HepG2 (cell line): Measurements from ENCODE around the gene PSMD1. TPM values are rescaled to one million over a fixed set of nuclear protein-coding genes. Genes with fewer than 3 reads are reported as not detected.

Source experiments
- BRF2 ChIP-seq: sonication (generic); formaldehyde crosslinking; IDR thresholded peaks from 2 replicates; pipeline ENCODE4 v1.8.1; 2022; ENCODE audit warnings: mild to moderate bottlenecking, missing genetic modification reagents
- MBNL3 ChIP-seq: fragments of 250-450 bp; sonication (Bioruptor Pico); conservative IDR thresholded peaks from 2 replicates; pipeline ENCODE4 v1.8.0; 2022; ENCODE audit warnings: mild to moderate bottlenecking, inconsistent platforms
- MIER2 ChIP-seq: IDR thresholded peaks from 2 replicates; pipeline ENCODE4 v1.6.1; 2016; ENCODE audit warnings: missing biosample characterization, missing genetic modification reagents
- PCBP1 ChIP-seq: fragments of 200-400 bp; formaldehyde crosslinking; IDR thresholded peaks from 2 replicates; pipeline ENCODE4 v1.6.1; 2017; ENCODE audit warnings: mild to moderate bottlenecking, low read depth, low read length, borderline replicate concordance
- POLR2G ChIP-seq: fragments of 200-400 bp; formaldehyde crosslinking; IDR thresholded peaks from 2 replicates; pipeline ENCODE4 v1.6.1; 2018; ENCODE audit warnings: mild to moderate bottlenecking, low read depth, low read length, moderate library complexity
- SOX13 ChIP-seq, 3 experiments: fragments of 450-650 bp in 1 of 3; sonication (generic) in 1 of 3; formaldehyde crosslinking in 1 of 3; IDR thresholded peaks in 2 of 3; conservative IDR thresholded peaks in 1 of 3; 2 replicates each; pipeline versions ENCODE4 v1.5.0 to v1.6.1; 2016 to 2020; ENCODE audit warnings: antibody characterized with exemption in 1 of 3, mild to moderate bottlenecking in 1 of 3, missing compliant biosample characterization in 1 of 3, missing genetic modification reagents in 1 of 3, moderate library complexity in 1 of 3
- YEATS4 ChIP-seq: sonication (generic); formaldehyde crosslinking; IDR thresholded peaks from 2 replicates; pipeline ENCODE4 v1.4.0; 2020; ENCODE audit warnings: missing genetic modification reagents, borderline replicate concordance
- ZBTB33 ChIP-seq: sonication (generic); formaldehyde crosslinking; IDR thresholded peaks from 2 replicates; pipeline ENCODE4 v1.4.0; 2020; ENCODE audit warnings: missing genetic modification reagents
- ZFP41 ChIP-seq: sonication (generic); formaldehyde crosslinking; IDR thresholded peaks from 2 replicates; pipeline ENCODE4 v1.4.0; 2020; ENCODE audit warnings: mild to moderate bottlenecking, missing genetic modification reagents, borderline replicate concordance
- ZFP82 ChIP-seq: sonication (generic); formaldehyde crosslinking; IDR thresholded peaks from 2 replicates; pipeline ENCODE4 v1.5.1; 2020; ENCODE audit warnings: mild to moderate bottlenecking, missing genetic modification reagents, borderline replicate concordance
- ZFP90 ChIP-seq: sonication (generic); formaldehyde crosslinking; IDR thresholded peaks from 2 replicates; pipeline ENCODE4 v1.8.0; 2022; ENCODE audit warnings: missing genetic modification reagents, mild to moderate bottlenecking, inconsistent platforms, borderline replicate concordance
- ZNF317 ChIP-seq: sonication (generic); formaldehyde crosslinking; IDR thresholded peaks from 2 replicates; pipeline ENCODE4 v1.5.0; 2020; ENCODE audit warnings: mild to moderate bottlenecking, missing genetic modification reagents
- ZNF362 ChIP-seq: sonication (generic); formaldehyde crosslinking; IDR thresholded peaks from 2 replicates; pipeline ENCODE4 v1.4.0; 2020; ENCODE audit warnings: missing genetic modification reagents, mild to moderate bottlenecking, borderline replicate concordance
- ZNF83 ChIP-seq: sonication (generic); formaldehyde crosslinking; IDR thresholded peaks from 2 replicates; pipeline ENCODE4 v1.4.0; 2020; ENCODE audit warnings: missing genetic modification reagents, mild to moderate bottlenecking, borderline replicate concordance
- polyA plus RNA-seq, 8 experiments: library from polyadenylated mRNA; depleted of rRNA in 3 of 8; stranded (reverse) in 7 of 8; unstranded in 1 of 8; fragments of >200 nt; fragmentation: Illumina TruSeq in 4 of 8; extraction: Trizol in 4 of 8; gene quantifications; 2 replicates each; pipeline versions ENCODE4 v1.2.1 to v1.2.3, GENCODE V29; 2011 to 2016; ENCODE audit warnings: low read depth in 4 of 8, missing spikeins in 1 of 8, mixed read lengths in 1 of 8; ENCODE audit not compliant: insufficient read depth in 1 of 8
- total RNA-seq, 5 experiments: library from RNA; depleted of rRNA; stranded (reverse); fragments of >200 nt; fragmentation: Illumina TruSeq; extraction: Trizol; gene quantifications; 2 replicates each; pipeline ENCODE4 v1.2.3, GENCODE V29; 2016; ENCODE audit warnings: low read depth in 1 of 5
- TF ChIP-seq, protein P1 (sequence below): sonication (generic); formaldehyde crosslinking; IDR thresholded peaks from 2 replicates; pipeline ENCODE4 v1.9.0; 2021; ENCODE audit warnings: missing genetic modification reagents, mild to moderate bottlenecking, borderline replicate concordance
- TF ChIP-seq, protein P2 (sequence below): sonication (generic); formaldehyde crosslinking; IDR thresholded peaks from 2 replicates; pipeline ENCODE4 v1.8.0; 2022; ENCODE audit warnings: mild to moderate bottlenecking, missing genetic modification reagents; ENCODE audit not compliant: insufficient replicate concordance
- TF ChIP-seq, protein P3 (sequence below): sonication (generic); formaldehyde crosslinking; IDR thresholded peaks from 2 replicates; pipeline ENCODE4 v1.4.0; 2020; ENCODE audit warnings: low read depth, mild to moderate bottlenecking, missing genetic modification reagents
- TF ChIP-seq, protein P4 (sequence below): IDR thresholded peaks from 2 replicates; pipeline ENCODE4 v1.6.1; 2016

Gene PSMD1
- total and polyA plus RNA-seq, 2 of the 13 experiments (the other 11 are each of a cell fraction or from before 2014, with no cell fraction given): 136 to 191 TPM

DNA sequence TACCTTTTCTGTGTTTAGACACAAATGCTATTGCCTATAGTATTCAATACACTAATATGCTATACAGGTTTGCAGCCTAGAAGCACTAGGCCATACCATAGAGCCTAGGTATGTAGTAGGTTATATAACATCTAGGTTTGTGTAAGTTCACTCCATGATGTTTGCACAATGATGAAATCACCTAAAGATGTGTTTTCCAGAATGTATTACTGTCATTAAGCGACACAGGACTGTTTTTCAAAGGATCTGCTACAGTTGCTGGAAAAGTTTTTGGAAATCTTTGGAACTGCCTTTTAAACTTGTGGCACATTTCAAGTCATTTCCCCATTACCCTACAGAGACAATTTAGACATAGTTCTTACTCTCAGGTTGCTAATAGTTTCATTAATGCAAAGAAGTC lies 9.3 kb downstream of the PSMD1 start (continued):
- TF ChIP-seq SOX13 (IDR thresholded peaks at IDR 0.05) (no peak), SOX13 (CRISPR knock-in tag; conservative IDR thresholded peaks at IDR 0.05 in 1 of 2, IDR thresholded peaks at IDR 0.05 in 1 of 2) (peak in 1 of 2 experiments; percentile 63; a peak in 1 of 4 replicates), ZNF83 (CRISPR knock-in tag) (no peak), BRF2 (CRISPR knock-in tag) (no peak), YEATS4 (CRISPR knock-in tag) (no peak), ZFP90 (CRISPR knock-in tag) (no peak), POLR2G (no peak), ZNF317 (no peak), MIER2 (CRISPR knock-in tag) (0 out of 2 replicates have a peak, but pooled peaks have one; percentile 40), PCBP1 (no peak), MBNL3 (no peak), ZFP41 (no peak), ZFP82 (CRISPR knock-in tag) (no peak), ZNF362 (CRISPR knock-in tag) (no peak), ZBTB33 (CRISPR knock-in tag) (no peak)
- TF ChIP-seq, protein P1, sequence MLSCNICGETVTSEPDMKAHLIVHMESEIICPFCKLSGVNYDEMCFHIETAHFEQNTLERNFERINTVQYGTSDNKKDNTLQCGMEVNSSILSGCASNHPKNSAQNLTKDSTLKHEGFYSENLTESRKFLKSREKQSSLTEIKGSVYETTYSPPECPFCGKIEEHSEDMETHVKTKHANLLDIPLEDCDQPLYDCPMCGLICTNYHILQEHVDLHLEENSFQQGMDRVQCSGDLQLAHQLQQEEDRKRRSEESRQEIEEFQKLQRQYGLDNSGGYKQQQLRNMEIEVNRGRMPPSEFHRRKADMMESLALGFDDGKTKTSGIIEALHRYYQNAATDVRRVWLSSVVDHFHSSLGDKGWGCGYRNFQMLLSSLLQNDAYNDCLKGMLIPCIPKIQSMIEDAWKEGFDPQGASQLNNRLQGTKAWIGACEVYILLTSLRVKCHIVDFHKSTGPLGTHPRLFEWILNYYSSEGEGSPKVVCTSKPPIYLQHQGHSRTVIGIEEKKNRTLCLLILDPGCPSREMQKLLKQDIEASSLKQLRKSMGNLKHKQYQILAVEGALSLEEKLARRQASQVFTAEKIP (CRISPR knock-in tag): no peak
- TF ChIP-seq, protein P2, sequence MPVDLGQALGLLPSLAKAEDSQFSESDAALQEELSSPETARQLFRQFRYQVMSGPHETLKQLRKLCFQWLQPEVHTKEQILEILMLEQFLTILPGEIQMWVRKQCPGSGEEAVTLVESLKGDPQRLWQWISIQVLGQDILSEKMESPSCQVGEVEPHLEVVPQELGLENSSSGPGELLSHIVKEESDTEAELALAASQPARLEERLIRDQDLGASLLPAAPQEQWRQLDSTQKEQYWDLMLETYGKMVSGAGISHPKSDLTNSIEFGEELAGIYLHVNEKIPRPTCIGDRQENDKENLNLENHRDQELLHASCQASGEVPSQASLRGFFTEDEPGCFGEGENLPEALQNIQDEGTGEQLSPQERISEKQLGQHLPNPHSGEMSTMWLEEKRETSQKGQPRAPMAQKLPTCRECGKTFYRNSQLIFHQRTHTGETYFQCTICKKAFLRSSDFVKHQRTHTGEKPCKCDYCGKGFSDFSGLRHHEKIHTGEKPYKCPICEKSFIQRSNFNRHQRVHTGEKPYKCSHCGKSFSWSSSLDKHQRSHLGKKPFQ (CRISPR knock-in tag): no peak
- TF ChIP-seq, protein P3, sequence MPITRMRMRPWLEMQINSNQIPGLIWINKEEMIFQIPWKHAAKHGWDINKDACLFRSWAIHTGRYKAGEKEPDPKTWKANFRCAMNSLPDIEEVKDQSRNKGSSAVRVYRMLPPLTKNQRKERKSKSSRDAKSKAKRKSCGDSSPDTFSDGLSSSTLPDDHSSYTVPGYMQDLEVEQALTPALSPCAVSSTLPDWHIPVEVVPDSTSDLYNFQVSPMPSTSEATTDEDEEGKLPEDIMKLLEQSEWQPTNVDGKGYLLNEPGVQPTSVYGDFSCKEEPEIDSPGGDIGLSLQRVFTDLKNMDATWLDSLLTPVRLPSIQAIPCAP: no peak
- TF ChIP-seq, protein P4, sequence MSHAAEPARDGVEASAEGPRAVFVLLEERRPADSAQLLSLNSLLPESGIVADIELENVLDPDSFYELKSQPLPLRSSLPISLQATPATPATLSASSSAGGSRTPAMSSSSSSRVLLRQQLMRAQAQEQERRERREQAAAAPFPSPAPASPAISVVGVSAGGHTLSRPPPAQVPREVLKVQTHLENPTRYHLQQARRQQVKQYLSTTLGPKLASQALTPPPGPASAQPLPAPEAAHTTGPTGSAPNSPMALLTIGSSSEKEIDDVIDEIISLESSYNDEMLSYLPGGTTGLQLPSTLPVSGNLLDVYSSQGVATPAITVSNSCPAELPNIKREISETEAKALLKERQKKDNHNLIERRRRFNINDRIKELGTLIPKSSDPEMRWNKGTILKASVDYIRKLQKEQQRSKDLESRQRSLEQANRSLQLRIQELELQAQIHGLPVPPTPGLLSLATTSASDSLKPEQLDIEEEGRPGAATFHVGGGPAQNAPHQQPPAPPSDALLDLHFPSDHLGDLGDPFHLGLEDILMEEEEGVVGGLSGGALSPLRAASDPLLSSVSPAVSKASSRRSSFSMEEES (CRISPR knock-in tag): 0 out of 2 replicates have a peak, but pooled peaks have one; percentile 38
